Measurements from ENCODE around the gene MLF2. TPM values are rescaled to one million over a fixed set of nuclear protein-coding genes. Genes with fewer than 3 reads are reported as not detected.

MLF2 gene
- polyA plus RNA-seq, 1 experiment, result 241 TPM

GRCh38 chr12:6766651-6767349, 13.9 kb upstream of the MLF2 start:
- CTCF ChIA-PET, result interaction anchor here (0.6 to 7.9 kb wide), 32 partner anchors 8 to 1333 kb away, joined by 3 to 136 read pairs (median 5); partner anchors contain the start of genes CD4, COPS7A, MLF2 and ZNF384
- H3K9me3 ChIP-seq (ENCODE audit: control insufficient read depth, insufficient read depth, low read length), result no peaks in the 10 kb centered on the region; the same call in 1 of the 2 replicates
- H3K27me3 ChIP-seq (ENCODE audit: control insufficient read depth, insufficient read depth, low read length), result no peaks in the 10 kb centered on the region
- POLR2A ChIA-PET, result interaction anchor here (0.5 to 5.1 kb wide), 15 partner anchors 10 to 297 kb away, joined by 3 to 89 read pairs (median 5); partner anchors contain the start of genes CD4, CDCA3, COPS7A and GPR162
- H3K27ac ChIP-seq (ENCODE audit: low read depth, low read length), result peak overlapping the region; percentile 52
- peak; percentile 47 for TF ChIP-seq CTCF (IDR thresholded peaks at IDR 0.05; ENCODE audit: low read depth, low read length)
- H3K4me3 ChIP-seq (ENCODE audit: low read depth, low read length), result peak overlapping the region; percentile 85
- DNase-seq (ENCODE audit: low read depth, low spot score), result no peak

DNA sequence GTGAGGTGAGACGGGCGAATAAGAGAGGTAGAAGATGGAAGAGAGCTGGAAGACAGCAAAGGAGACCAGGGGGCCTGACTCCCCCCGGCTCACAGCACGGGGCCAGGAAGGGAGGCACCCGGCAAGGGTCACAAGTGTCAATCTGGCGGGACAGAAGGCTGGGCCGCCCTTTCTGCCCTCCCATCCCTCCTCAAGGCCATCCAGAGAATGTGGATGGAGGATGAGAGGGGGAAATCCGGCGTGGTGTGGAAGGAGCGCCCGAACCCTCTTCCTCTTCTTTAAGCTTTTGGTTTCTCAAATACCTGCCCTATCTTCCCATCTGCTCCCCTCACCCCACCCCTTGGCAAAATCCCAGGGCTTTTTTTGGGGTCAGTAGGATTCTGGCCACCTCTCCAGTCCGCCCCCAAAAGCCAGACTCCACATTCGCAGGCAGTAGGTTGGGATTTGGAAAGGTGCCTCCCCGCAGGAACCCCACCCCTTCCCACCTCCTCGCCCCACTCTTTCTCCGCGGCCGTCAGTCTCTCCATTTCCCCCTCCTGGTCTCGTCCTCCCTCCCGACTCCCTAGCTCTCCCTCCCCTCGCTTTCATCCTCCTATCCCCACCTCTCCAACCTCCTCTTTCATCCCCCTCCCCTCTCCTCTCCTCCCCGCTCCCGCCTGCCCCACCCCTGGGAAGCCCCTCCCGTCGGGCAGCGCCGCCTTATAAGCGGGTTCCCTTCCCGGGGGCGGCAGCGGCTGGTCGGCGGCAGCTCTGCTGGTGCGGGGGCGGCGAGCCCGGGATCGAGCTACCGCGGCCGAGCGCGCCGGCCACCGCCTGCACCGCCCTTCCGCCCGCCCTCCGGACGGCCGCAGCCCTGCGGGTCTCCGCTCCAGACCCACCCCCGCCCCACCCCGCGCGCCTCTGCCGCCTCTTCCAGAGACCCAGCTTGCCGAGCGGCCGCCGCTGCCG, 13.0 kb upstream of the MLF2 start, which contains the start of gene PTMS:
Gene PTMS, plus strand, starts transcription at position 730 of the 948 bp plus-strand sequence. CDS start 343 bp downstream, outside the sequence.
- no peaks in the 10 kb centered on the region; the same call in 1 of the 2 replicates for H3K9me3 ChIP-seq (ENCODE audit: control insufficient read depth, insufficient read depth, low read length)
- peak within 1 kb of the TSS; percentile 85 for H3K4me3 ChIP-seq (ENCODE audit: low read depth, low read length)
- H3K27me3 ChIP-seq (ENCODE audit: control insufficient read depth, insufficient read depth, low read length), result no peaks in the 10 kb centered on the region
- ChIA-PET CTCF (interaction anchor here (0.6 to 7.9 kb wide), 32 partner anchors 7 to 163 kb away, joined by 3 to 136 read pairs (median 5); partner anchors contain the start of genes CD4, COPS7A, MLF2 and ZNF384), POLR2A (interaction anchor here (0.5 to 5.1 kb wide), 19 partner anchors 11 to 540 kb away, joined by 3 to 89 read pairs (median 5); partner anchors contain the start of genes CD4, CDCA3, COPS7A and GPR162)
- peak; percentile 89 for DNase-seq (ENCODE audit: low read depth, low spot score)
- no peak for TF ChIP-seq CTCF (IDR thresholded peaks at IDR 0.05; ENCODE audit: low read depth, low read length)
- peak within 1 kb of the TSS; percentile 94 for H3K27ac ChIP-seq (ENCODE audit: low read depth, low read length)

- TF ChIP-seq CTCF (IDR thresholded peaks at IDR 0.05; ENCODE audit: low read depth, low read length), result no peak
- Histone ChIP-seq H3K27ac (ENCODE audit: low read depth, low read length) (peak overlapping the region; percentile 94), H3K4me3 (ENCODE audit: low read depth, low read length) (peak overlapping the region; percentile 17; the same call in 1 of the 2 replicates), H3K9me3 (ENCODE audit: control insufficient read depth, insufficient read depth, low read length) (no peaks in the 10 kb centered on the region; the same call in 1 of the 2 replicates), H3K27me3 (ENCODE audit: control insufficient read depth, insufficient read depth, low read length) (no peaks in the 10 kb centered on the region)
- POLR2A ChIA-PET, result interaction anchor here (1.9 to 5.1 kb wide), 4 partner anchors 11 to 152 kb away, joined by 5 to 89 read pairs (median 19); partner anchors contain the start of genes MLF2 and SPSB2
- no peak for DNase-seq (ENCODE audit: low read depth, low spot score)
- CTCF ChIA-PET, result interaction anchor here (0.8 to 7.9 kb wide), 6 partner anchors 12 to 151 kb away, joined by 3 to 136 read pairs (median 6); partner anchors contain the start of genes CD4 and MLF2
These were observed 12.2 kb upstream of the MLF2 start for GRCh38 chr12:6765048-6765633.

DNA sequence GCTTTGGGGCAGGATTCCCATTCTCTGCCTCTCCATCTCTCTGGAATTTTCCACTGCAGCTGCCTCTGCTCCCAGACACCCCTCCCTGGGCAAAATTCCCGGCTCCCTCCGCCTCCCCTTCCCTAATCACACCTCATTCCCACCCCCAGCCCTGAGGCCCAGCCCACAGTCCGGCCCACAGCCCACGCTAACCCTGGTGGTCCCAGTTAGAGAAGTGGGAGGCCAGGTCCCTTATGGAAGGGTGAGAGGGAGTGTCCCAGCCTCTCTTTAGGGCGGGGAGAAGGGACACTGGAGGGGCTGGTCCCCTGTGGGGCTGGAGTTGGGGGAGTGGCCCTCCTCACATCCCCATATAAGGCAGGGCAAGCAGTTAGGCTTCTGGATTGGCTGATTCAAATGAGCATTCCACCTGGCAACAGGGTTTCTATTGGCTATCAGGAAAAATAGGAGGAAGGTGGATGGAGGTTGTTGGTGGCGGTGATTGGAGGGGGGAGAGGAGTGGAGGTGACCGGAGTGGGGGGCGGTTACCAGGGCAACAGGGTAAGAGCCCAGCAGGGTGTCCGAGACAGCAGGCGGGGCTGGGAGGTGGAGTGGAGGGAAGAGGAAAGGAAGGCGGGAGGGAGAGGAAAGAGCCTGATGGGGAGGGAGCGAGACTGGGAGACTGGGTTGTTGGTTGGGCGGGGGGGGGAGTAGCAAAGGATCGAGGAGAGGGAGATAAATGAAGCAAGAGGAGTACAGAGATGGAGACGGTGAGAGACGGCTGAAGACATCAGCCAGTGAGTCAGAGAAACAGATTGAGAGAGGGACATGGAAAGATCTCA, 11.3 kb upstream of the MLF2 start:
- no peaks in the 10 kb centered on the region; the same call in 1 of the 2 replicates for H3K9me3 ChIP-seq (ENCODE audit: control insufficient read depth, insufficient read depth, low read length)
- H3K4me3 ChIP-seq (ENCODE audit: low read depth, low read length), result peak overlapping the region; percentile 49
- ChIA-PET POLR2A (interaction anchor here (0.6 to 1.3 kb wide), 5 partner anchors 11 to 89 kb away, joined by 3 to 8 read pairs (median 5); partner anchors contain the start of genes MLF2 and ZNF384), CTCF (interaction anchor here (0.9 to 7.9 kb wide), 3 partner anchors 11 to 61 kb away, joined by 3 to 136 read pairs (median 50); partner anchors contain the start of gene MLF2)
- TF ChIP-seq CTCF (IDR thresholded peaks at IDR 0.05; ENCODE audit: low read depth, low read length), result no peak
- H3K27me3 ChIP-seq (ENCODE audit: control insufficient read depth, insufficient read depth, low read length), result no peaks in the 10 kb centered on the region
- peak overlapping the region; percentile 94 for H3K27ac ChIP-seq (ENCODE audit: low read depth, low read length)
- peak; percentile 98 for DNase-seq (ENCODE audit: low read depth, low spot score)

Data from AG04450 (cell line).